WTC11 (cell line): Measurements from ENCODE around the gene PTPRG. TPM values are rescaled to one million over a fixed set of nuclear protein-coding genes. Genes with fewer than 3 reads are reported as not detected.
A peak's percentile ranks its signal among the peaks of the same experiment; 100 is the strongest.

ENCODE experiments used
- ATAC-seq: fragments of 200-7000 bp; cut with Tn5 transposase; 2 replicates; pipeline ENCODE4 v1.10.0; 2021; ENCODE audit warnings: mild to moderate bottlenecking, moderate library complexity
- CTCF ChIA-PET: fragments of 300-600 bp; sonication (Branson Sonifier 250); formaldehyde crosslinking; loops from one replicate; lab custom pipeline; 2021; ENCODE audit warnings: antibody characterized with exemption; lab: Charles Lee
- POLR2A ChIA-PET: fragments of 350-600 bp; sonication (Branson Sonifier 250); formaldehyde crosslinking; loops from one replicate; lab custom pipeline; 2021; ENCODE audit warnings: antibody characterized with exemption; lab: Charles Lee
- DNase-seq: peaks from one replicate; pipeline ENCODE4 v3.0.0; 2021; ENCODE audit warnings: low spot score
- H3K27ac Mint-ChIP-seq: 2 replicates; pipeline ENCODE4 v1.8.0; 2021; ENCODE audit warnings: mixed read lengths
- H3K27me3 Mint-ChIP-seq: 2 replicates; pipeline ENCODE4 v1.8.0; 2021; ENCODE audit warnings: low read depth, mild to moderate bottlenecking, moderate library complexity, mixed read lengths
- H3K36me3 Mint-ChIP-seq: 2 replicates; pipeline ENCODE4 v1.8.0; 2021; ENCODE audit warnings: mixed read lengths
- H3K4me1 Mint-ChIP-seq: 2 replicates; pipeline ENCODE4 v1.8.0; 2022; ENCODE audit warnings: mixed read lengths
- H3K4me3 Mint-ChIP-seq: 2 replicates; pipeline ENCODE4 v1.8.0; 2021; ENCODE audit warnings: mild to moderate bottlenecking, moderate library complexity, mixed read lengths
- H3K9me3 Mint-ChIP-seq: 2 replicates; pipeline ENCODE4 v1.8.0; 2021; ENCODE audit warnings: mixed read lengths
- CREB1 ChIP-seq: sonication (generic); formaldehyde crosslinking; IDR thresholded peaks from 2 replicates; pipeline ENCODE4 v1.8.0; 2023; ENCODE audit warnings: mild to moderate bottlenecking, missing genetic modification reagents
- ETV6 ChIP-seq: sonication (generic); formaldehyde crosslinking; IDR thresholded peaks from 2 replicates; pipeline ENCODE4 v1.8.1; 2022; ENCODE audit warnings: mild to moderate bottlenecking, missing genetic modification reagents
- NFE2L1 ChIP-seq: sonication (generic); formaldehyde crosslinking; IDR thresholded peaks from 2 replicates; pipeline ENCODE4 v1.8.1; 2023; ENCODE audit warnings: missing genetic modification reagents
- NR1H2 ChIP-seq: sonication (generic); formaldehyde crosslinking; IDR thresholded peaks from 2 replicates; pipeline ENCODE4 v1.9.0; 2021; ENCODE audit warnings: mild to moderate bottlenecking, moderate library complexity, missing genetic modification reagents
- RELA ChIP-seq: sonication (generic); formaldehyde crosslinking; IDR thresholded peaks from 2 replicates; pipeline ENCODE4 v1.8.1; 2022; ENCODE audit warnings: missing genetic modification reagents, mild to moderate bottlenecking, borderline replicate concordance
- ZBTB21 ChIP-seq: sonication (generic); formaldehyde crosslinking; IDR thresholded peaks from 2 replicates; pipeline ENCODE4 v1.8.1; 2023; ENCODE audit warnings: mild to moderate bottlenecking, missing genetic modification reagents, borderline replicate concordance
- ZNF232 ChIP-seq: sonication (generic); formaldehyde crosslinking; IDR thresholded peaks from 2 replicates; pipeline ENCODE4 v1.8.0; 2022; ENCODE audit warnings: mild to moderate bottlenecking, missing genetic modification reagents
- ZNF396 ChIP-seq: fragments of 250-450 bp; sonication (Bioruptor Pico); IDR thresholded peaks from 2 replicates; pipeline ENCODE4 v1.8.0; 2021; ENCODE audit warnings: mild to moderate bottlenecking, moderate library complexity, borderline replicate concordance
- total RNA-seq: library from RNA; stranded (reverse); gene quantifications from 3 replicates; pipeline ENCODE4 v1.2.3, GENCODE V29; 2021
- TF ChIP-seq, protein P1 (sequence below): sonication (generic); formaldehyde crosslinking; IDR thresholded peaks from 2 replicates; pipeline ENCODE4 v1.8.1; 2023; ENCODE audit warnings: mild to moderate bottlenecking, missing genetic modification reagents, moderate library complexity
- TF ChIP-seq, protein P2 (sequence below): sonication (generic); formaldehyde crosslinking; IDR thresholded peaks from 2 replicates; pipeline ENCODE4 v1.8.1; 2023; ENCODE audit warnings: mild to moderate bottlenecking, missing genetic modification reagents, moderate library complexity
- TF ChIP-seq, protein P3 (sequence below): fragments of 250-450 bp; sonication (Bioruptor Pico); conservative IDR thresholded peaks from 2 replicates; pipeline ENCODE4 v1.9.0; 2021; ENCODE audit warnings: mild to moderate bottlenecking
- TF ChIP-seq, protein P4 (sequence below): sonication (generic); formaldehyde crosslinking; conservative IDR thresholded peaks from 2 replicates; pipeline ENCODE4 v1.8.1; 2022; ENCODE audit warnings: mild to moderate bottlenecking, missing genetic modification reagents
- TF ChIP-seq, protein P5 (sequence below): sonication (generic); formaldehyde crosslinking; IDR thresholded peaks from 2 replicates; pipeline ENCODE4 v1.8.1; 2022; ENCODE audit warnings: low read depth, missing genetic modification reagents, borderline replicate concordance
- TF ChIP-seq, protein P6 (sequence below): sonication (generic); formaldehyde crosslinking; IDR thresholded peaks from 2 replicates; pipeline ENCODE4 v1.8.0; 2022; ENCODE audit warnings: mild to moderate bottlenecking, missing genetic modification reagents
- TF ChIP-seq, protein P7 (sequence below): fragments of 250-450 bp; sonication (Bioruptor Pico); IDR thresholded peaks from 2 replicates; pipeline ENCODE4 v1.9.0; 2021; ENCODE audit warnings: moderate library complexity, mild to moderate bottlenecking, inconsistent platforms, borderline replicate concordance
- TF ChIP-seq, protein P8 (sequence below): sonication (generic); formaldehyde crosslinking; IDR thresholded peaks from 2 replicates; pipeline ENCODE4 v1.8.1; 2023; ENCODE audit warnings: mild to moderate bottlenecking, missing genetic modification reagents, borderline replicate concordance
- TF ChIP-seq, protein P9 (sequence below): sonication (generic); formaldehyde crosslinking; IDR thresholded peaks from 2 replicates; pipeline ENCODE4 v1.8.0; 2022; ENCODE audit warnings: mild to moderate bottlenecking, missing genetic modification reagents

PTPRG gene
- total RNA-seq, 1 experiment from 2014 or later: 106 TPM

DNA sequence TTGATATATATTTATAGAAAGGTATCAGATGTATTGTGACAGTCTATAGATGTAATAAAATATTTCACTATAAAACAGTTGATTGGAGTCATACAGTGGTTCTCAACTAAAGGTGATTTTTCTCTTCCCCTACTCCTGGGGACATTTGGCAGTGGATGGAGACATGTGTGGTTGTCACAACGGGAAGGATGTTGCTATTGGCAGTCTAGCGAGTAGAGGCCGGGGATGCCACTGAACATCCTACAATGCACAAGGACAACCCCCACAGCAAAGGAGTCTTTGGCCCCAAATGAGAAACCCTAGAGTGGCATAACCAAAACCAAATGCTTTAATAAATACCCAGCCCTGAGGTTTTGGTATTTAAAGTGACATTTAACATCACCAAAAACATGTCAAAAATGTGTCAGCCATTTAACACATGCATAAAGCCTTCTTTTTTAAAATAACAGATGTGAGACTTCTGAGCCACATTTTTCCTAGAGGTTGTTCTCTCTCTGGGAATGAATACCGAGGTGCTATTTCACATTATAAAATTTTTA, 367.5 kb downstream of the PTPRG start:
- TF ChIP-seq, protein P1, sequence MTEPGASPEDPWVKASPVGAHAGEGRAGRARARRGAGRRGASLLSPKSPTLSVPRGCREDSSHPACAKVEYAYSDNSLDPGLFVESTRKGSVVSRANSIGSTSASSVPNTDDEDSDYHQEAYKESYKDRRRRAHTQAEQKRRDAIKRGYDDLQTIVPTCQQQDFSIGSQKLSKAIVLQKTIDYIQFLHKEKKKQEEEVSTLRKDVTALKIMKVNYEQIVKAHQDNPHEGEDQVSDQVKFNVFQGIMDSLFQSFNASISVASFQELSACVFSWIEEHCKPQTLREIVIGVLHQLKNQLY (CRISPR knock-in tag): no peak
- TF ChIP-seq, protein P2, sequence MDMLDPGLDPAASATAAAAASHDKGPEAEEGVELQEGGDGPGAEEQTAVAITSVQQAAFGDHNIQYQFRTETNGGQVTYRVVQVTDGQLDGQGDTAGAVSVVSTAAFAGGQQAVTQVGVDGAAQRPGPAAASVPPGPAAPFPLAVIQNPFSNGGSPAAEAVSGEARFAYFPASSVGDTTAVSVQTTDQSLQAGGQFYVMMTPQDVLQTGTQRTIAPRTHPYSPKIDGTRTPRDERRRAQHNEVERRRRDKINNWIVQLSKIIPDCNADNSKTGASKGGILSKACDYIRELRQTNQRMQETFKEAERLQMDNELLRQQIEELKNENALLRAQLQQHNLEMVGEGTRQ (CRISPR knock-in tag): no peak
- TF ChIP-seq RELA (CRISPR knock-in tag): no peak
- H3K4me1 Mint-ChIP-seq: peaks cover 78% of the 10 kb centered on the region
- H3K27ac Mint-ChIP-seq: no peak overlapping the region
- peaks cover 5% of the 10 kb centered on the region for H3K9me3 Mint-ChIP-seq
- H3K36me3 Mint-ChIP-seq: peaks cover 5% of the 10 kb centered on the region
- ATAC-seq: no peak
- ChIA-PET POLR2A (no interaction called here), CTCF (interaction anchor here (2.1 kb wide), 1 partner anchor 7 kb away, joined by 20 read pairs; no protein-coding TSS in a partner anchor)
- DNase-seq: no peak
- H3K27me3 Mint-ChIP-seq: no peaks in the 10 kb centered on the region
- H3K4me3 Mint-ChIP-seq: no peak overlapping the region

DNA sequence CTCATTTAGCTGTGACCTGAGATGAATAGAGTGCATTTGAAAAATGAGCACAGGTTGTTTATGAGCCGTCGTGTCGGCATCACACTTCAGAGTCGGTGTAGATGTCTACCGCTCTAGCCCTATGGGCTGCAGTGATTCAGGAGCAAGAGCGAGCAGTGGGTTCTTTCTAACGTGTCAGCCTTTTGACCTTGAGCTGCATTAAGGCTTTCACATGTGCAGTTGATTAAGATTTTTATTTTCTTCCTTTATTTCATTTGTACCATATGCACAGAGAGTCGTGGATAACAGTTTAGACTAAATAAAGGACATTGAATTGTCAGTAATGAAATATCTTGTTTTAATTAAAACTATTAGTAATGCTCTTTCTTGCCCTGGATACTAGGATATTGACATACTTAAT, 368.2 kb downstream of the PTPRG start:
- ChIA-PET CTCF (no interaction called here), POLR2A (no interaction called here)
- Mint-ChIP-seq H3K27ac (peak overlapping the region; percentile 3; the same call in 1 of the 2 replicates), H3K9me3 (peaks cover 10% of the 10 kb centered on the region), H3K4me1 (peaks cover 71% of the 10 kb centered on the region), H3K4me3 (no peak overlapping the region), H3K36me3 (peaks cover 11% of the 10 kb centered on the region), H3K27me3 (no peaks in the 10 kb centered on the region)
- no peak for DNase-seq
- TF ChIP-seq, protein P3, sequence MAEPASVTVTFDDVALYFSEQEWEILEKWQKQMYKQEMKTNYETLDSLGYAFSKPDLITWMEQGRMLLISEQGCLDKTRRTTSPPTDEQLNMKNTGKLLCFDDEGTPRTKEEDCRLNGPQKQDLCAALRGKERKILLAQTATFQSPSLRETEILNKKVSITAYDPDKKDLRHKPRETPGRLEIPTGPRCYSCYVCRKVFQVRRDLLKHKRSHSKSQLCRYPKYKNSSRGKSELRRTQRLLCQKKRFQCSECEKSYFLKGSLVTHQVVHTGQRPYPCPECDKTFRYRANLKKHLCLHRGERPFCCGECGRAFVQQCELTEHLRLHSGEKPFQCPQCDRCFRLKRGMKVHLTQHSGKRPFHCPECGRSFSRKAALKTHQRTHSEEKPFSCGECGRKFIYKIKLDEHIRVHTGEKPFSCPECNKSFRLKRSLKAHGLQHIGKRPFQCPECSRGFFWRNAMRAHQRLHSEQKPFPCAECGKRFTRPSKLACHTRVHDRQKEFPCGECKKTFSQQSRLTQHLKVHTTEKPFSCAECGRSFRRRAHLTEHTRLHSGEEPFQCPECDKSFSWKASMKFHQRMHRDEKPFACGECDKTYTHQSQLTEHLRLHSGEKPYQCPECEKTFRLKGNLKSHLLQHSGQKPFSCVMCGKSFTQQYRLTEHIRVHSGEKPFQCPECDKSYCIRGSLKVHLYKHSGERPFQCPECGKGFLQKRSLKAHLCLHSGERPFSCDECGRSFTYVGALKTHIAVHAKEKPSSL: no peak
- TF ChIP-seq ZBTB21 (CRISPR knock-in tag) (no peak), ETV6 (CRISPR knock-in tag) (no peak)
- TF ChIP-seq, protein P4, sequence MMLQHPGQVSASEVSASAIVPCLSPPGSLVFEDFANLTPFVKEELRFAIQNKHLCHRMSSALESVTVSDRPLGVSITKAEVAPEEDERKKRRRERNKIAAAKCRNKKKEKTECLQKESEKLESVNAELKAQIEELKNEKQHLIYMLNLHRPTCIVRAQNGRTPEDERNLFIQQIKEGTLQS (CRISPR knock-in tag): no peak
- TF ChIP-seq, protein P5, sequence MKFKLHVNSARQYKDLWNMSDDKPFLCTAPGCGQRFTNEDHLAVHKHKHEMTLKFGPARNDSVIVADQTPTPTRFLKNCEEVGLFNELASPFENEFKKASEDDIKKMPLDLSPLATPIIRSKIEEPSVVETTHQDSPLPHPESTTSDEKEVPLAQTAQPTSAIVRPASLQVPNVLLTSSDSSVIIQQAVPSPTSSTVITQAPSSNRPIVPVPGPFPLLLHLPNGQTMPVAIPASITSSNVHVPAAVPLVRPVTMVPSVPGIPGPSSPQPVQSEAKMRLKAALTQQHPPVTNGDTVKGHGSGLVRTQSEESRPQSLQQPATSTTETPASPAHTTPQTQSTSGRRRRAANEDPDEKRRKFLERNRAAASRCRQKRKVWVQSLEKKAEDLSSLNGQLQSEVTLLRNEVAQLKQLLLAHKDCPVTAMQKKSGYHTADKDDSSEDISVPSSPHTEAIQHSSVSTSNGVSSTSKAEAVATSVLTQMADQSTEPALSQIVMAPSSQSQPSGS (CRISPR knock-in tag): no peak
- ATAC-seq: no peak

DNA sequence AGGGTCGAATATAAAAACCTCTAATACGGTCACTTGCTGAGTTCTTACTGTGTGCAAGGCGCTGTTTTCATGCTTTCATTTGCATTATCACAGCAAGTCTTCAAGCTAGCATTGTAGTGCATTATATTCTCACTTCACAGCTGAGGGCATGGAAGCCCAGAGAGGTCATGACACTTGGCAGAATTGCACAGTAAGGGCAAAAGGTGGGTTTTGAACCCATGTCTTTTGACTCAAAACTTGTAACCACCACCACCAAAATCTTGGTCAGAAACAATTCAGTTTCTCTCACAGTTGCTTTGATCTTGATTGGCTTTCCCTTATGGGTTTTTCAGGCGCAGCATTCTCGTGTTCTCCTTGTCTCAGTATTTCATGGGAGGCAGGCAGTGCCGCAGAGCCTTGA, 371.1 kb downstream of the PTPRG start:
- no peak for ATAC-seq
- Mint-ChIP-seq H3K4me3 (no peak overlapping the region), H3K9me3 (peaks cover 18% of the 10 kb centered on the region), H3K27ac (no peak overlapping the region), H3K36me3 (peaks cover 22% of the 10 kb centered on the region), H3K4me1 (peaks cover 64% of the 10 kb centered on the region), H3K27me3 (no peaks in the 10 kb centered on the region)
- no peak for DNase-seq
- CTCF ChIA-PET: interaction anchor here (1.7 kb wide), 1 partner anchor 61 kb away, joined by 4 read pairs; no protein-coding TSS in a partner anchor
- POLR2A ChIA-PET: interaction anchor here (0.6 kb wide), 1 partner anchor 1998 kb away, joined by 3 read pairs; no protein-coding TSS in a partner anchor
- no peak for TF ChIP-seq NR1H2 (CRISPR knock-in tag)
- TF ChIP-seq, protein P6, sequence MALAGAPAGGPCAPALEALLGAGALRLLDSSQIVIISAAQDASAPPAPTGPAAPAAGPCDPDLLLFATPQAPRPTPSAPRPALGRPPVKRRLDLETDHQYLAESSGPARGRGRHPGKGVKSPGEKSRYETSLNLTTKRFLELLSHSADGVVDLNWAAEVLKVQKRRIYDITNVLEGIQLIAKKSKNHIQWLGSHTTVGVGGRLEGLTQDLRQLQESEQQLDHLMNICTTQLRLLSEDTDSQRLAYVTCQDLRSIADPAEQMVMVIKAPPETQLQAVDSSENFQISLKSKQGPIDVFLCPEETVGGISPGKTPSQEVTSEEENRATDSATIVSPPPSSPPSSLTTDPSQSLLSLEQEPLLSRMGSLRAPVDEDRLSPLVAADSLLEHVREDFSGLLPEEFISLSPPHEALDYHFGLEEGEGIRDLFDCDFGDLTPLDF: no peak
- TF ChIP-seq, protein P7, sequence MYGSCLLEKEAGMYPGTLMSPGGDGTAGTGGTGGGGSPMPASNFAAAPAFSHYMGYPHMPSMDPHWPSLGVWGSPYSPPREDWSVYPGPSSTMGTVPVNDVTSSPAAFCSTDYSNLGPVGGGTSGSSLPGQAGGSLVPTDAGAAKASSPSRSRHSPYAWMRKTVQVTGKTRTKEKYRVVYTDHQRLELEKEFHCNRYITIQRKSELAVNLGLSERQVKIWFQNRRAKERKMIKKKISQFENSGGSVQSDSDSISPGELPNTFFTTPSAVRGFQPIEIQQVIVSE (CRISPR knock-in tag): no peak
- no peak for TF ChIP-seq NFE2L1 (CRISPR knock-in tag)
- TF ChIP-seq, protein P1 (CRISPR knock-in tag): no peak
- TF ChIP-seq, protein P8, sequence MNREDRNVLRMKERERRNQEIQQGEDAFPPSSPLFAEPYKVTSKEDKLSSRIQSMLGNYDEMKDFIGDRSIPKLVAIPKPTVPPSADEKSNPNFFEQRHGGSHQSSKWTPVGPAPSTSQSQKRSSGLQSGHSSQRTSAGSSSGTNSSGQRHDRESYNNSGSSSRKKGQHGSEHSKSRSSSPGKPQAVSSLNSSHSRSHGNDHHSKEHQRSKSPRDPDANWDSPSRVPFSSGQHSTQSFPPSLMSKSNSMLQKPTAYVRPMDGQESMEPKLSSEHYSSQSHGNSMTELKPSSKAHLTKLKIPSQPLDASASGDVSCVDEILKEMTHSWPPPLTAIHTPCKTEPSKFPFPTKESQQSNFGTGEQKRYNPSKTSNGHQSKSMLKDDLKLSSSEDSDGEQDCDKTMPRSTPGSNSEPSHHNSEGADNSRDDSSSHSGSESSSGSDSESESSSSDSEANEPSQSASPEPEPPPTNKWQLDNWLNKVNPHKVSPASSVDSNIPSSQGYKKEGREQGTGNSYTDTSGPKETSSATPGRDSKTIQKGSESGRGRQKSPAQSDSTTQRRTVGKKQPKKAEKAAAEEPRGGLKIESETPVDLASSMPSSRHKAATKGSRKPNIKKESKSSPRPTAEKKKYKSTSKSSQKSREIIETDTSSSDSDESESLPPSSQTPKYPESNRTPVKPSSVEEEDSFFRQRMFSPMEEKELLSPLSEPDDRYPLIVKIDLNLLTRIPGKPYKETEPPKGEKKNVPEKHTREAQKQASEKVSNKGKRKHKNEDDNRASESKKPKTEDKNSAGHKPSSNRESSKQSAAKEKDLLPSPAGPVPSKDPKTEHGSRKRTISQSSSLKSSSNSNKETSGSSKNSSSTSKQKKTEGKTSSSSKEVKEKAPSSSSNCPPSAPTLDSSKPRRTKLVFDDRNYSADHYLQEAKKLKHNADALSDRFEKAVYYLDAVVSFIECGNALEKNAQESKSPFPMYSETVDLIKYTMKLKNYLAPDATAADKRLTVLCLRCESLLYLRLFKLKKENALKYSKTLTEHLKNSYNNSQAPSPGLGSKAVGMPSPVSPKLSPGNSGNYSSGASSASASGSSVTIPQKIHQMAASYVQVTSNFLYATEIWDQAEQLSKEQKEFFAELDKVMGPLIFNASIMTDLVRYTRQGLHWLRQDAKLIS (CRISPR knock-in tag): no peak
- TF ChIP-seq ZNF232: no peak
- TF ChIP-seq ZNF396 (CRISPR knock-in tag): no peak
- TF ChIP-seq, protein P9, sequence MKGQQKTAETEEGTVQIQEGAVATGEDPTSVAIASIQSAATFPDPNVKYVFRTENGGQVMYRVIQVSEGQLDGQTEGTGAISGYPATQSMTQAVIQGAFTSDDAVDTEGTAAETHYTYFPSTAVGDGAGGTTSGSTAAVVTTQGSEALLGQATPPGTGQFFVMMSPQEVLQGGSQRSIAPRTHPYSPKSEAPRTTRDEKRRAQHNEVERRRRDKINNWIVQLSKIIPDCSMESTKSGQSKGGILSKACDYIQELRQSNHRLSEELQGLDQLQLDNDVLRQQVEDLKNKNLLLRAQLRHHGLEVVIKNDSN (CRISPR knock-in tag): no peak
- TF ChIP-seq CREB1: no peak
